IMR-90 (cell line): ENCODE results near the gene MAGEF1. TPM values are rescaled to one million over a fixed set of nuclear protein-coding genes. Genes with fewer than 3 reads are reported as not detected.

Source experiments
- ATAC-seq: fragments of 200-7000 bp; cut with Tn5 transposase; 2 replicates; pipeline ENCODE4 v1.9.1; 2020; ENCODE audit warnings: low read depth, mild to moderate bottlenecking, moderate library complexity
- BruUV-seq: library from RNA; stranded (reverse); fragments of 400-500 nt; replicated peaks from 2 replicates; lab custom pipeline; 2021; lab: Mats Ljungman, UMichigan
- CTCF ChIA-PET: fragments of 300-600 bp; formaldehyde crosslinking; extraction: SDS; loops from one replicate; lab custom pipeline; 2021; ENCODE audit warnings: antibody characterized with exemption; lab: Yijun Ruan, JAX
- POLR2A ChIA-PET: fragments of 300-600 bp; sonication (Branson Sonifier 250); formaldehyde crosslinking; loops from one replicate; lab custom pipeline; 2022; ENCODE audit warnings: antibody characterized with exemption; ENCODE audit not compliant: unreplicated experiment; lab: Charles Lee
- DNase-seq: peaks from one replicate; pipeline ENCODE4 v3.0.0; 2013
- H2AFZ ChIP-seq: replicated peaks from 2 replicates; pipeline ENCODE3; 2013; ENCODE audit warnings: low read length, mild to moderate bottlenecking; ENCODE audit not compliant: poor library complexity
- H2AK5ac ChIP-seq: 2 replicates; pipeline ENCODE4 v1.6.1; 2013; ENCODE audit warnings: low read depth, low read length, inconsistent platforms
- H2AK9ac ChIP-seq: replicated peaks from 2 replicates; pipeline ENCODE3; 2013; ENCODE audit warnings: mild to moderate bottlenecking, low read depth, low read length, moderate library complexity; ENCODE audit not compliant: poor library complexity
- H2BK120ac ChIP-seq: 2 replicates; pipeline ENCODE4 v1.6.1; 2013; ENCODE audit warnings: low read depth, low read length, inconsistent platforms
- H2BK15ac ChIP-seq: 3 replicates; pipeline ENCODE4 v1.6.1; 2013; ENCODE audit warnings: low read depth, low read length, inconsistent platforms
- H2BK20ac ChIP-seq: 2 replicates; pipeline ENCODE4 v1.6.1; 2013; ENCODE audit warnings: low read depth, mild to moderate bottlenecking, inconsistent platforms, low read length, moderate library complexity
- H2BK5ac ChIP-seq: 2 replicates; pipeline ENCODE4 v1.6.1; 2013; ENCODE audit warnings: mild to moderate bottlenecking, low read depth, low read length, inconsistent platforms; ENCODE audit not compliant: poor library complexity, severe bottlenecking
- H3K14ac ChIP-seq: replicated peaks from 2 replicates; pipeline ENCODE4 v1.6.1; 2013; ENCODE audit warnings: low read depth, low read length, inconsistent platforms
- H3K18ac ChIP-seq: 2 replicates; pipeline ENCODE4 v1.6.1; 2013; ENCODE audit warnings: low read depth, low read length, control low read depth
- H3K23ac ChIP-seq: 2 replicates; pipeline ENCODE4 v1.6.1; 2013; ENCODE audit warnings: low read depth, low read length, inconsistent platforms
- H3K27ac ChIP-seq: 2 replicates; pipeline ENCODE4 v1.5.1; 2013; ENCODE audit warnings: mild to moderate bottlenecking, control low read depth, low read length; ENCODE audit not compliant: insufficient read depth
- H3K27me3 ChIP-seq: 2 replicates; pipeline ENCODE4 v1.6.1; 2013; ENCODE audit warnings: low read length; ENCODE audit not compliant: control insufficient read depth, insufficient read depth
- H3K36me3 ChIP-seq: 2 replicates; pipeline ENCODE4 v1.6.1; 2013; ENCODE audit warnings: low read length, mixed read lengths; ENCODE audit not compliant: control insufficient read depth, insufficient read depth
- H3K4ac ChIP-seq: 2 replicates; pipeline ENCODE4 v1.6.1; 2013; ENCODE audit warnings: low read depth, low read length, inconsistent platforms
- H3K4me1 ChIP-seq: 2 replicates; pipeline ENCODE4 v1.6.1; 2013; ENCODE audit warnings: low read length, mixed read lengths; ENCODE audit not compliant: control insufficient read depth, insufficient read depth
- H3K4me2 ChIP-seq: 2 replicates; pipeline ENCODE4 v1.6.1; 2013; ENCODE audit warnings: low read depth, mild to moderate bottlenecking, control low read depth, low read length, moderate library complexity
- H3K4me3 ChIP-seq: 2 replicates; pipeline ENCODE4 v1.5.1; 2013; ENCODE audit warnings: low read depth, mild to moderate bottlenecking, control low read depth, low read length, moderate library complexity; ENCODE audit not compliant: insufficient read depth
- H3K56ac ChIP-seq: 2 replicates; pipeline ENCODE4 v1.6.1; 2013; ENCODE audit warnings: low read length, inconsistent platforms; ENCODE audit not compliant: insufficient read depth; ENCODE audit errors: extremely low read depth
- H3K79me1 ChIP-seq, 2 experiments: 2 replicates each; pipeline ENCODE4 v1.6.1; 2013; ENCODE audit warnings: low read length in 2 of 2, inconsistent platforms in 1 of 2, low read depth in 1 of 2
- H3K9ac ChIP-seq: 2 replicates; pipeline ENCODE4 v1.6.1; 2013; ENCODE audit warnings: low read depth, low read length, control low read depth
- H3K9me1 ChIP-seq: 2 replicates; pipeline ENCODE4 v1.6.1; 2013; ENCODE audit warnings: low read length, inconsistent platforms; ENCODE audit not compliant: insufficient read depth
- H3K9me3 ChIP-seq: 2 replicates; pipeline ENCODE4 v1.6.1; 2013; ENCODE audit warnings: low read length; ENCODE audit not compliant: control insufficient read depth, insufficient read depth
- H4K20me1 ChIP-seq: 2 replicates; pipeline ENCODE4 v1.6.1; 2013; ENCODE audit warnings: low read length, inconsistent platforms; ENCODE audit not compliant: insufficient read depth
- H4K5ac ChIP-seq: 2 replicates; pipeline ENCODE4 v1.6.1; 2013; ENCODE audit warnings: mild to moderate bottlenecking, low read depth, low read length, control low read depth
- H4K8ac ChIP-seq, 2 experiments: 2 replicates each; pipeline ENCODE4 v1.6.1; 2013; ENCODE audit warnings: low read depth in 2 of 2, low read length in 2 of 2, control low read depth in 1 of 2, inconsistent platforms in 1 of 2
- H4K91ac ChIP-seq: 2 replicates; pipeline ENCODE4 v1.6.1; 2013; ENCODE audit warnings: low read depth, low read length, inconsistent platforms; ENCODE audit not compliant: insufficient read depth
- BHLHE40 ChIP-seq: fragments of 150-350 bp; IDR thresholded peaks from 2 replicates; pipeline ENCODE4 v1.6.1; 2016; ENCODE audit warnings: mild to moderate bottlenecking, low read depth, low read length
- CEBPB ChIP-seq: IDR thresholded peaks from 2 replicates; pipeline ENCODE4 v1.6.1; 2012; ENCODE audit warnings: low read depth, low read length, improper control_type of control experiment
- CHD1 ChIP-seq: IDR thresholded peaks from 2 replicates; pipeline ENCODE4 v1.6.1; 2012; ENCODE audit warnings: low read depth, low read length, improper control_type of control experiment
- FOS ChIP-seq: fragments of 150-350 bp; IDR thresholded peaks from 2 replicates; pipeline ENCODE4 v1.6.1; 2016; ENCODE audit warnings: low read depth, low read length
- MAFK ChIP-seq: IDR thresholded peaks from 2 replicates; pipeline ENCODE4 v1.6.1; 2012; ENCODE audit warnings: low read depth, low read length, improper control_type of control experiment
- MAZ ChIP-seq: IDR thresholded peaks from 2 replicates; pipeline ENCODE4 v1.6.1; 2012; ENCODE audit warnings: low read depth, mild to moderate bottlenecking, low read length, improper control_type of control experiment, moderate library complexity, borderline replicate concordance
- NFE2L2 ChIP-seq: fragments of 150-350 bp; IDR thresholded peaks from 2 replicates; pipeline ENCODE4 v1.6.1; 2016; ENCODE audit warnings: low read depth, mild to moderate bottlenecking, low read length
- POLR2A ChIP-seq: IDR thresholded peaks from 2 replicates; pipeline ENCODE4 v1.6.1; 2012; ENCODE audit warnings: mild to moderate bottlenecking, low read depth, low read length
- RAD21 ChIP-seq: IDR thresholded peaks from 2 replicates; pipeline ENCODE4 v1.6.1; 2012; ENCODE audit warnings: low read length, improper control_type of control experiment
- RFX5 ChIP-seq: IDR thresholded peaks from 2 replicates; pipeline ENCODE4 v1.8.0; 2012; ENCODE audit warnings: low read depth, mild to moderate bottlenecking, low read length, moderate library complexity
- WGBS, 2 experiments: methylation state at CpG; one replicate each; pipeline versions ENCODE4 v1.1.5 to v1.1.7; 2013; ENCODE audit warnings: missing lambda C conversion rate in 2 of 2; ENCODE audit not compliant: insufficient read length in 1 of 2; ENCODE audit errors: extremely low coverage in 2 of 2; 5-methylcytosine and 5-hydroxymethylcytosine counted together
- dilution Hi-C: fragments of 300-500 bp; cut with HindIII; formaldehyde crosslinking; loops from one replicate; pipeline ENCODE4 v1.14.3; 2018; ENCODE audit warnings: low sequenced_read_pairs; ENCODE audit not compliant: unreplicated experiment
- in situ Hi-C: fragments of 300-500 bp; cut with MboI; formaldehyde crosslinking; loops from 3 replicates; pipeline ENCODE4 v1.14.3; 2019; ENCODE audit warnings: low sequenced_read_pairs, inconsistent platforms, mixed read lengths
- intact Hi-C: fragments of 100-400 bp; cut with micrococcal nuclease; formaldehyde crosslinking; loops from 2 replicates; pipeline ENCODE4 v1.10.0; 2022
- polyA plus RNA-seq, 3 experiments: library from polyadenylated mRNA; depleted of rRNA; stranded (reverse); fragments of >200 nt; gene quantifications; 2 replicates each; pipeline ENCODE4 v1.2.3, GENCODE V29; 2012; ENCODE audit warnings: low replicate concordance in 1 of 3
- total RNA-seq: library from RNA; depleted of rRNA; stranded (reverse); fragments of >200 nt; gene quantifications from 2 replicates; pipeline ENCODE4 v1.2.3, GENCODE V29; 2012
- TF ChIP-seq, protein P1 (sequence below): fragments of 150-350 bp; IDR thresholded peaks from 2 replicates; pipeline ENCODE4 v1.6.1; 2016; ENCODE audit warnings: low read depth, mild to moderate bottlenecking, low read length, moderate library complexity, borderline replicate concordance
- TF ChIP-seq, protein P2 (sequence below): fragments of 150-350 bp; IDR thresholded peaks from 2 replicates; pipeline ENCODE4 v1.6.1; 2017; ENCODE audit warnings: mild to moderate bottlenecking, antibody characterized with exemption, low read length, low read depth

MAGEF1 gene
- total and polyA plus RNA-seq, 2 of the 4 experiments (the other 2 are of a cell fraction) = 10.6 to 19.4 TPM

DNA sequence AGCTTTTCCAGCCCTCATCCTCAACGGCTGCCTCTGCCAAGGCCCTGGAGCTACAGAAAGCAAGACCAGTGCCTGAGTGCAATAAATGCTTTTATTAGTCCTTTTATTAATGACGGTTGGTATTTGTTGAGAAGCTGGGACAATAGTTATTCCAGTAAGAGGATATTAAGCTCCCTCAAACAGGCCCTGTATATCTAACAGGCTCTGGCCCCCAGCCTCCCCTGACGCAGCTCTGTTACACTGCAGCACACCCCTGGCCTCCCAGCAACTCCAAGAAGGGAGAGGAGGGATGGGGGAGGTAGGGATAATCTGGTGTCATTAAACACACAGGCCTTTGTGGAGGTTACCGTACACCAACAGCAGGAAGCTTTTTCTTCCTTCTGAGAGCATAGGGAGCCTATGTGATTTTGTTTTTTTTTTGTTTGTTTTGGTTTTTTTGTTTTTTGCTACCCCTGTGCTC is 30.8 kb upstream of the MAGEF1 start:
- Histone ChIP-seq H4K20me1 (no peaks in the 10 kb centered on the region), H3K36me3 (no peaks in the 10 kb centered on the region), H3K14ac (no peak overlapping the region), H2BK5ac (no peak overlapping the region), H3K4me1 (peaks cover 7% of the 10 kb centered on the region), H3K9me3 (no peaks in the 10 kb centered on the region), H3K4me3 (no peak overlapping the region), H3K23ac (no peak overlapping the region), H3K79me1 (no peaks in the 10 kb centered on the region), H2AK9ac (no peak overlapping the region), H4K91ac (no peak overlapping the region), H3K18ac (no peak overlapping the region), H3K9ac (no peak overlapping the region), H2BK120ac (no peak overlapping the region), H3K27ac (no peak overlapping the region), H2AK5ac (no peak overlapping the region), H3K4ac (no peak overlapping the region), H2BK20ac (no peak overlapping the region), H3K4me2 (no peak overlapping the region), H4K5ac (no peak overlapping the region), H3K9me1 (peaks cover 4% of the 10 kb centered on the region; the same call in 1 of the 2 replicates), H3K56ac (no peak overlapping the region), H3K27me3 (no peaks in the 10 kb centered on the region; the same call in 1 of the 2 replicates), H2AFZ (peak overlapping the region; percentile 9), H2BK15ac (no peak overlapping the region), H4K8ac (no peak overlapping the region)
- ChIA-PET POLR2A (no interaction called here), CTCF (interaction anchor here (0.6 to 1.5 kb wide), 4 partner anchors 13 to 180 kb away, joined by 3 to 5 read pairs (median 3); no protein-coding TSS in a partner anchor)
- DNase-seq (no peak), ATAC-seq (no peak)
- no TSS peak for BruUV-seq
- intact Hi-C loops = no loop called here
- in situ Hi-C loops = no loop called here
- TF ChIP-seq POLR2A (no peak), MAZ (no peak), CEBPB (no peak), NFE2L2 (no peak), FOS (no peak), RAD21 (no peak), MAFK (no peak), BHLHE40 (no peak), RFX5 (no peak), CHD1 (no peak)
- TF ChIP-seq, protein P1, sequence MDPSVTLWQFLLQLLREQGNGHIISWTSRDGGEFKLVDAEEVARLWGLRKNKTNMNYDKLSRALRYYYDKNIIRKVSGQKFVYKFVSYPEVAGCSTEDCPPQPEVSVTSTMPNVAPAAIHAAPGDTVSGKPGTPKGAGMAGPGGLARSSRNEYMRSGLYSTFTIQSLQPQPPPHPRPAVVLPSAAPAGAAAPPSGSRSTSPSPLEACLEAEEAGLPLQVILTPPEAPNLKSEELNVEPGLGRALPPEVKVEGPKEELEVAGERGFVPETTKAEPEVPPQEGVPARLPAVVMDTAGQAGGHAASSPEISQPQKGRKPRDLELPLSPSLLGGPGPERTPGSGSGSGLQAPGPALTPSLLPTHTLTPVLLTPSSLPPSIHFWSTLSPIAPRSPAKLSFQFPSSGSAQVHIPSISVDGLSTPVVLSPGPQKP = no peak
- TF ChIP-seq, protein P2, sequence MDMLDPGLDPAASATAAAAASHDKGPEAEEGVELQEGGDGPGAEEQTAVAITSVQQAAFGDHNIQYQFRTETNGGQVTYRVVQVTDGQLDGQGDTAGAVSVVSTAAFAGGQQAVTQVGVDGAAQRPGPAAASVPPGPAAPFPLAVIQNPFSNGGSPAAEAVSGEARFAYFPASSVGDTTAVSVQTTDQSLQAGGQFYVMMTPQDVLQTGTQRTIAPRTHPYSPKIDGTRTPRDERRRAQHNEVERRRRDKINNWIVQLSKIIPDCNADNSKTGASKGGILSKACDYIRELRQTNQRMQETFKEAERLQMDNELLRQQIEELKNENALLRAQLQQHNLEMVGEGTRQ = no peak
- dilution Hi-C loops = no loop called here
- WGBS, 2 experiments = no CpG with 5 or more reads among the region's 4 CpGs
